IMR-90 (cell line): Measurements from ENCODE around the gene FBXW5. TPM values are rescaled to one million over a fixed set of nuclear protein-coding genes. Genes with fewer than 3 reads are reported as not detected.

ENCODE experiments used
- ATAC-seq: fragments of 200-7000 bp; cut with Tn5 transposase; 2 replicates; pipeline ENCODE4 v1.9.1; 2020; ENCODE audit warnings: low read depth, mild to moderate bottlenecking, moderate library complexity
- BruUV-seq: library from RNA; stranded (reverse); fragments of 400-500 nt; replicated peaks from 2 replicates; lab custom pipeline; 2021; lab: Mats Ljungman, UMichigan
- CTCF ChIA-PET: fragments of 300-600 bp; formaldehyde crosslinking; extraction: SDS; loops from one replicate; lab custom pipeline; 2021; ENCODE audit warnings: antibody characterized with exemption; lab: Yijun Ruan, JAX
- POLR2A ChIA-PET: fragments of 300-600 bp; sonication (Branson Sonifier 250); formaldehyde crosslinking; loops from one replicate; lab custom pipeline; 2022; ENCODE audit warnings: antibody characterized with exemption; ENCODE audit not compliant: unreplicated experiment; lab: Charles Lee
- DNase-seq: peaks from one replicate; pipeline ENCODE4 v3.0.0; 2013
- H2AFZ ChIP-seq: replicated peaks from 2 replicates; pipeline ENCODE3; 2013; ENCODE audit warnings: low read length, mild to moderate bottlenecking; ENCODE audit not compliant: poor library complexity
- H2AK5ac ChIP-seq: 2 replicates; pipeline ENCODE4 v1.6.1; 2013; ENCODE audit warnings: low read depth, low read length, inconsistent platforms
- H2AK9ac ChIP-seq: replicated peaks from 2 replicates; pipeline ENCODE3; 2013; ENCODE audit warnings: mild to moderate bottlenecking, low read depth, low read length, moderate library complexity; ENCODE audit not compliant: poor library complexity
- H2BK120ac ChIP-seq: 2 replicates; pipeline ENCODE4 v1.6.1; 2013; ENCODE audit warnings: low read depth, low read length, inconsistent platforms
- H2BK15ac ChIP-seq: 3 replicates; pipeline ENCODE4 v1.6.1; 2013; ENCODE audit warnings: low read depth, low read length, inconsistent platforms
- H2BK20ac ChIP-seq: 2 replicates; pipeline ENCODE4 v1.6.1; 2013; ENCODE audit warnings: low read depth, mild to moderate bottlenecking, inconsistent platforms, low read length, moderate library complexity
- H2BK5ac ChIP-seq: 2 replicates; pipeline ENCODE4 v1.6.1; 2013; ENCODE audit warnings: mild to moderate bottlenecking, low read depth, low read length, inconsistent platforms; ENCODE audit not compliant: poor library complexity, severe bottlenecking
- H3K14ac ChIP-seq: replicated peaks from 2 replicates; pipeline ENCODE4 v1.6.1; 2013; ENCODE audit warnings: low read depth, low read length, inconsistent platforms
- H3K18ac ChIP-seq: 2 replicates; pipeline ENCODE4 v1.6.1; 2013; ENCODE audit warnings: low read depth, low read length, control low read depth
- H3K23ac ChIP-seq: 2 replicates; pipeline ENCODE4 v1.6.1; 2013; ENCODE audit warnings: low read depth, low read length, inconsistent platforms
- H3K27ac ChIP-seq: 2 replicates; pipeline ENCODE4 v1.5.1; 2013; ENCODE audit warnings: mild to moderate bottlenecking, control low read depth, low read length; ENCODE audit not compliant: insufficient read depth
- H3K27me3 ChIP-seq: 2 replicates; pipeline ENCODE4 v1.6.1; 2013; ENCODE audit warnings: low read length; ENCODE audit not compliant: control insufficient read depth, insufficient read depth
- H3K36me3 ChIP-seq: 2 replicates; pipeline ENCODE4 v1.6.1; 2013; ENCODE audit warnings: low read length, mixed read lengths; ENCODE audit not compliant: control insufficient read depth, insufficient read depth
- H3K4ac ChIP-seq: 2 replicates; pipeline ENCODE4 v1.6.1; 2013; ENCODE audit warnings: low read depth, low read length, inconsistent platforms
- H3K4me1 ChIP-seq: 2 replicates; pipeline ENCODE4 v1.6.1; 2013; ENCODE audit warnings: low read length, mixed read lengths; ENCODE audit not compliant: control insufficient read depth, insufficient read depth
- H3K4me2 ChIP-seq: 2 replicates; pipeline ENCODE4 v1.6.1; 2013; ENCODE audit warnings: low read depth, mild to moderate bottlenecking, control low read depth, low read length, moderate library complexity
- H3K4me3 ChIP-seq: 2 replicates; pipeline ENCODE4 v1.5.1; 2013; ENCODE audit warnings: low read depth, mild to moderate bottlenecking, control low read depth, low read length, moderate library complexity; ENCODE audit not compliant: insufficient read depth
- H3K56ac ChIP-seq: 2 replicates; pipeline ENCODE4 v1.6.1; 2013; ENCODE audit warnings: low read length, inconsistent platforms; ENCODE audit not compliant: insufficient read depth; ENCODE audit errors: extremely low read depth
- H3K79me1 ChIP-seq, 2 experiments: 2 replicates each; pipeline ENCODE4 v1.6.1; 2013; ENCODE audit warnings: low read length in 2 of 2, inconsistent platforms in 1 of 2, low read depth in 1 of 2
- H3K9ac ChIP-seq: 2 replicates; pipeline ENCODE4 v1.6.1; 2013; ENCODE audit warnings: low read depth, low read length, control low read depth
- H3K9me1 ChIP-seq: 2 replicates; pipeline ENCODE4 v1.6.1; 2013; ENCODE audit warnings: low read length, inconsistent platforms; ENCODE audit not compliant: insufficient read depth
- H3K9me3 ChIP-seq: 2 replicates; pipeline ENCODE4 v1.6.1; 2013; ENCODE audit warnings: low read length; ENCODE audit not compliant: control insufficient read depth, insufficient read depth
- H4K20me1 ChIP-seq: 2 replicates; pipeline ENCODE4 v1.6.1; 2013; ENCODE audit warnings: low read length, inconsistent platforms; ENCODE audit not compliant: insufficient read depth
- H4K5ac ChIP-seq: 2 replicates; pipeline ENCODE4 v1.6.1; 2013; ENCODE audit warnings: mild to moderate bottlenecking, low read depth, low read length, control low read depth
- H4K8ac ChIP-seq, 2 experiments: 2 replicates each; pipeline ENCODE4 v1.6.1; 2013; ENCODE audit warnings: low read depth in 2 of 2, low read length in 2 of 2, control low read depth in 1 of 2, inconsistent platforms in 1 of 2
- H4K91ac ChIP-seq: 2 replicates; pipeline ENCODE4 v1.6.1; 2013; ENCODE audit warnings: low read depth, low read length, inconsistent platforms; ENCODE audit not compliant: insufficient read depth
- BHLHE40 ChIP-seq: fragments of 150-350 bp; IDR thresholded peaks from 2 replicates; pipeline ENCODE4 v1.6.1; 2016; ENCODE audit warnings: mild to moderate bottlenecking, low read depth, low read length
- CEBPB ChIP-seq: IDR thresholded peaks from 2 replicates; pipeline ENCODE4 v1.6.1; 2012; ENCODE audit warnings: low read depth, low read length, improper control_type of control experiment
- CHD1 ChIP-seq: IDR thresholded peaks from 2 replicates; pipeline ENCODE4 v1.6.1; 2012; ENCODE audit warnings: low read depth, low read length, improper control_type of control experiment
- FOS ChIP-seq: fragments of 150-350 bp; IDR thresholded peaks from 2 replicates; pipeline ENCODE4 v1.6.1; 2016; ENCODE audit warnings: low read depth, low read length
- MAFK ChIP-seq: IDR thresholded peaks from 2 replicates; pipeline ENCODE4 v1.6.1; 2012; ENCODE audit warnings: low read depth, low read length, improper control_type of control experiment
- MAZ ChIP-seq: IDR thresholded peaks from 2 replicates; pipeline ENCODE4 v1.6.1; 2012; ENCODE audit warnings: low read depth, mild to moderate bottlenecking, low read length, improper control_type of control experiment, moderate library complexity, borderline replicate concordance
- MXI1 ChIP-seq: IDR thresholded peaks from 2 replicates; pipeline ENCODE4 v1.6.1; 2012; ENCODE audit warnings: low read depth, mild to moderate bottlenecking, low read length, moderate library complexity, borderline replicate concordance
- NFE2L2 ChIP-seq: fragments of 150-350 bp; IDR thresholded peaks from 2 replicates; pipeline ENCODE4 v1.6.1; 2016; ENCODE audit warnings: low read depth, mild to moderate bottlenecking, low read length
- POLR2A ChIP-seq: IDR thresholded peaks from 2 replicates; pipeline ENCODE4 v1.6.1; 2012; ENCODE audit warnings: mild to moderate bottlenecking, low read depth, low read length
- RAD21 ChIP-seq: IDR thresholded peaks from 2 replicates; pipeline ENCODE4 v1.6.1; 2012; ENCODE audit warnings: low read length, improper control_type of control experiment
- RCOR1 ChIP-seq: IDR thresholded peaks from 2 replicates; pipeline ENCODE4 v1.6.1; 2012; ENCODE audit warnings: mild to moderate bottlenecking, low read length, improper control_type of control experiment; ENCODE audit not compliant: insufficient replicate concordance
- SMC3 ChIP-seq: fragments of 150-350 bp; IDR thresholded peaks from 2 replicates; pipeline ENCODE4 v1.6.1; 2016; ENCODE audit warnings: low read depth, mild to moderate bottlenecking, antibody characterized with exemption, low read length, moderate library complexity
- WGBS, 2 experiments: methylation state at CpG; one replicate each; pipeline versions ENCODE4 v1.1.5 to v1.1.7; 2013; ENCODE audit warnings: missing lambda C conversion rate in 2 of 2; ENCODE audit not compliant: insufficient read length in 1 of 2; ENCODE audit errors: extremely low coverage in 2 of 2; 5-methylcytosine and 5-hydroxymethylcytosine counted together
- dilution Hi-C: fragments of 300-500 bp; cut with HindIII; formaldehyde crosslinking; loops from one replicate; pipeline ENCODE4 v1.14.3; 2018; ENCODE audit warnings: low sequenced_read_pairs; ENCODE audit not compliant: unreplicated experiment
- in situ Hi-C: fragments of 300-500 bp; cut with MboI; formaldehyde crosslinking; loops from 3 replicates; pipeline ENCODE4 v1.14.3; 2019; ENCODE audit warnings: low sequenced_read_pairs, inconsistent platforms, mixed read lengths
- intact Hi-C: fragments of 100-400 bp; cut with micrococcal nuclease; formaldehyde crosslinking; loops from 2 replicates; pipeline ENCODE4 v1.10.0; 2022
- polyA plus RNA-seq, 3 experiments: library from polyadenylated mRNA; depleted of rRNA; stranded (reverse); fragments of >200 nt; gene quantifications; 2 replicates each; pipeline ENCODE4 v1.2.3, GENCODE V29; 2012; ENCODE audit warnings: low replicate concordance in 1 of 3
- total RNA-seq: library from RNA; depleted of rRNA; stranded (reverse); fragments of >200 nt; gene quantifications from 2 replicates; pipeline ENCODE4 v1.2.3, GENCODE V29; 2012
- TF ChIP-seq, protein P1 (sequence below): fragments of 150-350 bp; IDR thresholded peaks from 2 replicates; pipeline ENCODE4 v1.6.1; 2017; ENCODE audit warnings: mild to moderate bottlenecking, antibody characterized with exemption, low read length, low read depth
- TF ChIP-seq, protein P2 (sequence below): conservative IDR thresholded peaks from 2 replicates; pipeline ENCODE4 v1.5.1; 2012; ENCODE audit warnings: mild to moderate bottlenecking, low read depth, low read length, improper control_type of control experiment

Gene FBXW5
- total and polyA plus RNA-seq, 2 of the 4 experiments (the other 2 are of a cell fraction), result 65.1 to 80.2 TPM

- Histone ChIP-seq H2BK120ac (no peak overlapping the region), H2BK15ac (no peak overlapping the region), H3K4me3 (no peak overlapping the region), H4K91ac (no peak overlapping the region), H3K9ac (no peak overlapping the region), H3K4me1 (no peaks in the 10 kb centered on the region), H3K9me1 (peaks cover 4% of the 10 kb centered on the region; the same call in 1 of the 2 replicates), H2AK5ac (no peak overlapping the region), H3K4ac (no peak overlapping the region), H3K4me2 (no peak overlapping the region), H3K36me3 (peaks cover 35% of the 10 kb centered on the region), H4K8ac (no peak overlapping the region), H3K27me3 (no peaks in the 10 kb centered on the region), H2BK20ac (no peak overlapping the region), H3K14ac (no peak overlapping the region), H4K20me1 (peaks cover 8% of the 10 kb centered on the region), H3K56ac (no peak overlapping the region), H3K79me1 (peaks cover 13 to 36% of the 10 kb centered on the region in 2 experiments; a peak in 3 of 4 replicates), H3K27ac (no peak overlapping the region), H2AFZ (no peak overlapping the region), H2AK9ac (no peak overlapping the region), H3K9me3 (no peaks in the 10 kb centered on the region), H3K18ac (no peak overlapping the region), H4K5ac (no peak overlapping the region), H3K23ac (no peak overlapping the region), H2BK5ac (no peak overlapping the region)
- WGBS, 2 experiments, result 100% methylated on average over 2 of the region's 8 CpGs; no CpG with 5 or more reads in 1 of the 2 experiments
- dilution Hi-C loops (no loop called here), intact Hi-C loops (no loop called here), in situ Hi-C loops (no loop called here)
- ATAC-seq, result no peak
- no peak for DNase-seq
- no TSS peak for BruUV-seq
- TF ChIP-seq RAD21 (no peak), CEBPB (no peak), MAFK (no peak), RCOR1 (no peak), FOS (no peak), NFE2L2 (no peak), POLR2A (no peak), MXI1 (no peak), CHD1 (no peak), MAZ (no peak), BHLHE40 (no peak), SMC3 (no peak)
- TF ChIP-seq, protein P1, sequence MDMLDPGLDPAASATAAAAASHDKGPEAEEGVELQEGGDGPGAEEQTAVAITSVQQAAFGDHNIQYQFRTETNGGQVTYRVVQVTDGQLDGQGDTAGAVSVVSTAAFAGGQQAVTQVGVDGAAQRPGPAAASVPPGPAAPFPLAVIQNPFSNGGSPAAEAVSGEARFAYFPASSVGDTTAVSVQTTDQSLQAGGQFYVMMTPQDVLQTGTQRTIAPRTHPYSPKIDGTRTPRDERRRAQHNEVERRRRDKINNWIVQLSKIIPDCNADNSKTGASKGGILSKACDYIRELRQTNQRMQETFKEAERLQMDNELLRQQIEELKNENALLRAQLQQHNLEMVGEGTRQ, result no peak
- TF ChIP-seq, protein P2, sequence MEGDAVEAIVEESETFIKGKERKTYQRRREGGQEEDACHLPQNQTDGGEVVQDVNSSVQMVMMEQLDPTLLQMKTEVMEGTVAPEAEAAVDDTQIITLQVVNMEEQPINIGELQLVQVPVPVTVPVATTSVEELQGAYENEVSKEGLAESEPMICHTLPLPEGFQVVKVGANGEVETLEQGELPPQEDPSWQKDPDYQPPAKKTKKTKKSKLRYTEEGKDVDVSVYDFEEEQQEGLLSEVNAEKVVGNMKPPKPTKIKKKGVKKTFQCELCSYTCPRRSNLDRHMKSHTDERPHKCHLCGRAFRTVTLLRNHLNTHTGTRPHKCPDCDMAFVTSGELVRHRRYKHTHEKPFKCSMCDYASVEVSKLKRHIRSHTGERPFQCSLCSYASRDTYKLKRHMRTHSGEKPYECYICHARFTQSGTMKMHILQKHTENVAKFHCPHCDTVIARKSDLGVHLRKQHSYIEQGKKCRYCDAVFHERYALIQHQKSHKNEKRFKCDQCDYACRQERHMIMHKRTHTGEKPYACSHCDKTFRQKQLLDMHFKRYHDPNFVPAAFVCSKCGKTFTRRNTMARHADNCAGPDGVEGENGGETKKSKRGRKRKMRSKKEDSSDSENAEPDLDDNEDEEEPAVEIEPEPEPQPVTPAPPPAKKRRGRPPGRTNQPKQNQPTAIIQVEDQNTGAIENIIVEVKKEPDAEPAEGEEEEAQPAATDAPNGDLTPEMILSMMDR, result no peak
- POLR2A ChIA-PET, result no interaction called here
- CTCF ChIA-PET, result interaction anchor here (1.4 kb wide), 1 partner anchor 11 kb away, joined by 5 read pairs; no protein-coding TSS in a partner anchor
Observed at GRCh38 chr9:136936645-136937170, 7.8 kb downstream of the FBXW5 start.
